ENCODE data around the gene TMEM270.

DNA sequence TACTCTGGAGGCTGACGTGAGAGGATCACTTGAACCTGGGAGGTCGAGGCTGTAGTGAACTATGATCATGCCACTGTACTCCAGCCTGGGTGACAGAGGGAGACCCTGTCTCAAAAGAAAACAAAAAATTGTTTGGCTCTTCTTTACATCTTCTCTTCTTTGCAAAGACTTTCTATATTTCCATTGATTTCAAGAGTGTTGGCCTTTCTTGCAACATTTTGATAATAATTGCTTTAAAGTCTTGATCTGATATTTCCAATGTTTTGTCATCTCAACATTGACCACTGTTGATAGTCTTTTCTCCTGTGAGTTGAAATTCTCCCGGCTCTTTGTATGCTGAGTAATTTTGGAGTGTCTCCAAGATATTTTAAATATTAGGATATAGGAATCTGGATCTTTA is 48.0 kb upstream of the TMEM270 start:
- TF ChIP-seq SP1 (IDR thresholded peaks at IDR 0.05), result no peak
- no peak for TF ChIP-seq FOXK2 (IDR thresholded peaks at IDR 0.05)
- TF ChIP-seq ELF4 (IDR thresholded peaks at IDR 0.05), result no peak
- no peak for TF ChIP-seq SUZ12 (IDR thresholded peaks at IDR 0.05)
- TF ChIP-seq LEF1 (IDR thresholded peaks at IDR 0.05; ENCODE audit: borderline replicate concordance), result no peak
- TF ChIP-seq, protein P1, sequence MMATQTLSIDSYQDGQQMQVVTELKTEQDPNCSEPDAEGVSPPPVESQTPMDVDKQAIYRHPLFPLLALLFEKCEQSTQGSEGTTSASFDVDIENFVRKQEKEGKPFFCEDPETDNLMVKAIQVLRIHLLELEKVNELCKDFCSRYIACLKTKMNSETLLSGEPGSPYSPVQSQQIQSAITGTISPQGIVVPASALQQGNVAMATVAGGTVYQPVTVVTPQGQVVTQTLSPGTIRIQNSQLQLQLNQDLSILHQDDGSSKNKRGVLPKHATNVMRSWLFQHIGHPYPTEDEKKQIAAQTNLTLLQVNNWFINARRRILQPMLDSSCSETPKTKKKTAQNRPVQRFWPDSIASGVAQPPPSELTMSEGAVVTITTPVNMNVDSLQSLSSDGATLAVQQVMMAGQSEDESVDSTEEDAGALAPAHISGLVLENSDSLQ (IDR thresholded peaks at IDR 0.05), result no peak
- no peak for TF ChIP-seq TARDBP (IDR thresholded peaks at IDR 0.05)
- no peak for TF ChIP-seq NFRKB (IDR thresholded peaks at IDR 0.05)
- no peak for TF ChIP-seq FOXA1 (IDR thresholded peaks at IDR 0.05)
- TF ChIP-seq ZNF384 (IDR thresholded peaks at IDR 0.05), result no peak
- TF ChIP-seq ARNT (IDR thresholded peaks at IDR 0.05), result no peak
- TF ChIP-seq FOXM1 (IDR thresholded peaks at IDR 0.05; ENCODE audit: borderline replicate concordance), result no peak
- no peak for TF ChIP-seq HDGF (IDR thresholded peaks at IDR 0.05; ENCODE audit: borderline replicate concordance)

All from HEK293T (cell line).